NCI-H2196 treated with DMSO at 0.1 percent for 48 hours (cell line): Measurements from ENCODE around the gene CD300C.
"Not testable (repeated sequence)": the region's sequence is repeated elsewhere in the genome, so short reads cannot be mapped to it uniquely, and the experiment has no call there.

ENCODE experiments used
- DNase-seq: peaks from one replicate; lab custom pipeline; 2025; ENCODE audit not compliant: unreplicated experiment; lab: John Stamatoyannopoulos, UW

The CD300C gene

DNA sequence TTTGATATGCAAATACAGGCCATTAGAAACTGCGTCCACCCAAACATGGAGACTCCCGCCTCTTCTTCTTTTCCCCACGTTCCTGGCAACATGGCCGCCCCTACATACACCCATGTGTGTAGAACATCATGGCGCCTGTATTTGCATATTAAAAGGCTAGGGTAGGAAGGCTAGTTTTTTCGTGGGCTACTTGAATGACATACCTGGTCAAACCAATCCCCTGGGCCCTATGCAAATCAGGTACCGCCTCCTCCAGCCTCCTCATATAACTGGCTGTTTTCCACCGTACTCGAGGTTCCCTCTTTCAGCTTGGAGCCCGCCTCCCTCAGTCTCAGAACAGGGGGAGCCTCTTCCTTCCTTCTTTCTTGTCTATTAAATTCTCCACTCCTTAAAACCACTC, 13.8 kb downstream of the CD300C start:
- DNase-seq = no peak

DNA sequence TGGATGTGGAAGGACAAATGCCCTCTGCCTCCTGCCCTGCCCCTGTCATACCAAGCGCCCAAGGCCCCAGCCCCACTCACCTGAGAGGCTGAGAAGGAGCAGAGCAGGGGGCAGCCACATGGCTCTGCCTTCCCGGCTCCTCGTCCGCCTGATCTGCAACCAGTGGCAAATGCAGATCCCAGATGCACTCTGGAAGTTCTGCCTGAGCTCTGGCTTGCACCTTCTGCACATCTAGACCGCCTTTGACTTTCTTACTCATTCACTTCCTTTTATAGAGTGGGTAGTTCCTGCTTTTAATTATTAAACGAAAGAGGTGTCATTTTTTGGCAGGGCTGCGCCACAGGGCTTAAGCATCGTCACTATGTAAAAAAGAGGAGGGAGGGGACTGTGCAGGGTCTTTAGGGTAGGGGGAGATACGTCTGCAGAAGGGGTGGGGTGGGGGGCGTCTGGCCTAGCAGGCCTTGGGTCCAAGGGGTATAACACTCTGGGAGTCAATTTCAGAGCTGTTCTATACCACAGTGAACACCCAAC, 14.6 kb downstream of the CD300C start, which contains the start of gene CD300LB:
Gene CD300LB, minus strand, starts transcription at position 245 of the 531 bp plus-strand sequence. Its CDS starts 125 bp downstream, at position 120.
- DNase-seq = no peak

DNA sequence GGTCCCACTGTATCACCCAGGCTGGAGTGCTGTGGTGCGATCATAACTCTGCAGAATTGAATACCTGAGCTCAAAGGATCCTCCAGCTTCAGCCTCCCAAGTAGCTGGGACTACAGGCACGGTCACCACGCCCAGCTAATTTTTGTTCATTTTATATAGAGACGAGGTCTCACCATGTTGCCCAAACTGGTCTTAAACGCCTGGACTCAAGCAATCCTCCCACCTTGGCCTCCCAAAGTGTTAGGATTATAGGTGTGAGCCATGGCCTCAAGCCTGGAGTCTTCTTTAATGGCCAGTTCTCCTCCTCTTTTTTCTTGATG, 15.1 kb downstream of the CD300C start:
- DNase-seq = no peak

DNA sequence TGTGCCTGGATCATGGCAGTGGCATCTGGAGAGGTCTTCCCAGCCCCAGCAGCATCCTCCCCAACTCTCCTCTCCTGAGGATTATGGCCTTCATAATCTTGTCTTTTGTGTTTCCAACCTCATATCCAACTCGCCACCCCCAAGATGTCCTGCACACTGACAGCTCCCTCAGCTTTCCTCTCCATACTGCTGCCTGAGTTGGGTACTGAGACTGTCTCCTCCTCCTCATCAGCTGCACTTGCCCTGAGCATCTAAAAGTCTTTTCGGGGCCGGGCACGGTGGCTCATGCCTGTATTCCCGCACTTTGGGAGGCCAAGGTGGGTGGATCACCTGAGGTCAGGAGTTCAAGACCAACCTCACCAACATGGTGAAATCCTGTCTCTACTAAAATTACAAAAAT, 16.7 kb downstream of the CD300C start:
- no peak for DNase-seq

DNA sequence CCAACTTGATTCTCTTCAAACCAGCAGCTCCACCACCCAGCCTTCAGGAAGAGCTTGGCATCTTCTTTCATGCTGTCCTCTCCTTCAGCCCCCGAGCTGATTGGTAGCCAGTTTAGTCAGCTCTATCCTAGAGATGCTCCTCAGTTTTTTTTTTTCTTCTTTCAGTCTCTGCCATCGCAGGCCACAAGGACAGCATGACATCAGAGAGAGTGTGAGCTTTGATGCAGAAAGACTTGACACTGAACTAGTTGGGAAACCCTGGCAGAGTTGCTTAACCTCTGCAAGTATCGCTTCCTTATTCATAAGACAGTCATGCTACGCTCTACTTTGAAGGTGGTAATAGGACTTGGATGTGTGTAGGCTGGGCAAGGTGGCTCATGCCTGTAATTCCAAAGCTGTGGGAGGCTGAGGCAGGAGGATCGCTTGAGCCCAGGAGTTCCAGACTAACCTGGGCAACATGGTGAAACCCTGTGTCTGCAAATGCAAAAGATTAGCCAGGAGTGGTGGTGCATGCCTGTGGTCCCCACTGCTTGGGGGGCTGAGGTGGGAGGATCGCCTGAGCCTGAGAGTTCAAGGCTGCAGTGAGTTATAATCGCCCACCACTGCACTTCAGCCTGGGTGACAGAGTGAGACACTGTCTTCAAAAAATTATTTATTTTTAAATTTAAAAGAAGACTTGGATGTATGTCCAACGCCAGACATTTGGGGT, 17.3 kb downstream of the CD300C start:
- DNase-seq = no peak

DNA sequence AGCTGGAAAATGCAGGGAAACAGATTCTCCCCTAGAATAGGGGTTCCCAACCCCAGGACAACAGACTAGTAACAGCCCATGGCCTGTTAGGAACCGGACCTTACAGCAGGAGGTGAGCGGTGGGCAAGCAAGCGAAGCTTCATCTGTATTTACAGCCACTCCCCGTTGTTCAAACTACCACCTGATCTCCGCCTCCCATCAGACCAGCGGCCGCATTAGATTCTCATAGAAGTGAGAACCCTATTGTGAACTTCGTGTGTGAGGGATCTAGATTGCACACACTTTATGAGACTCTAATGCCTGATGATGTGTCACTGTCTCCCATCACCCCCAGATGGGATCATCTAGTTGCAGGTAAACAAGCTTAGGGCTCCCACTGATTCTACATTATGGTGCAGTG, 18.2 kb downstream of the CD300C start:
- DNase-seq = no peak

DNA sequence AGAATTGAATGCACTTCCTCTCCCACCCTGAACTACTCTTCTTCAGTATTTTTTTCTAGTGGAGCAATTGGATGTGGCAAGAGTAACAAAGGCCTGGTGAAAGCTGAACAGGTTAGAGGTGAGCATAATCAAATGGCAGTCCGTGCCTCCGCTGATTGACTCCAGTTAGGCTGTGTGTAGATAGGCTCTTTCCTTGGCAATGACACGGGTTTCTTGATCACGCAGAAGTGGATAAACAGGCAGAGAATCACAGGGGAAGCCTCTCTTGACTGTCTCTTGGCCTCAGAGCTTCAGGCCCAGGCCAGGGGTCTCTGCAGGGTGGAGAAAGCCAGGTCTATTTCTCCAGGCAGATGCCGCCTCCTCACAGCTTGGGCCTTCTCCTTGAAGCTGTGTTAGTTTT, 18.8 kb downstream of the CD300C start:
- DNase-seq = no peak

DNA sequence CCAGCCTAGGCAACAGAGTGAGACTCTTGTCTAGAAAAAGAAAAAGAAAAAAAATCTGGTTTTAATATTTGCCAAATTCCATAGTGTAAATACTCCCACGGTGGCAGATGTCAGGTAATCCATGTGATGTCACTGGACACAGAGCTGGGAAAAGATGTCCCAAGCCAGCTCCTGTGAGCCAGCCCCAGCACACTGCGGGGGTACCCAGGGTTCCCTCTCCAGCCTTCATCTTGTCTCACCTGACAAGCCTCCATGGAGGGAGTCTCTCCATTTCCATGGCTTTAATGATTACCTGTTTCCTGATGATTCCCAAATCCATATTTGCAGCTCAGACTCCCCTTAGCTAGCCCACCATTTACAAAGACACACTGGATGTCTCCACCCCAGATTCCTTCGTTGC, 19.2 kb downstream of the CD300C start:
- no peak for DNase-seq

DNA sequence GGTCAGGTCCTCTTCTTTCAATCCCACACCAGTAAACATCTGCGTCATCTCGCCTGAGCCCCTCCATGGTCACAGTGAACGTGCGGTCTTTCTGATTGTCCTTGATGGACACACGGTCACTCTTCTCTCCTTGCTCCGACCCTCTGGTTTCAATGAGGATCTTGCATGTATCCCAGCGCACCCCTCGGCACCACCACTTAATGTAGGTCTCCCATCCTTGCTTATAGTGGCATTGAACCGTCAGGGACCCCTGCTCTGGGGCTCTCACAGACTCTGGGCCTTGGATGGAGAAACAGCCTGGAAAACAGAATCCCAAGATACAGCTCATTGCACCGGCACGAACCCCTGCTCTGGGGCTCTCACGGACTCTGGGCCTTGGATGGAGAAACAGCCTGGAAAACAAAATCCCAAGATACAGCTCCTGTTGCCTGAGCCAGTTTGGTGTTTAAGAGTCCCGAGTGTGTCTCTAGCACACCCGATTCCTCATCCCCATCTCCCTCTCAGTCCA, 20.1 kb downstream of the CD300C start:
- no peak for DNase-seq

DNA sequence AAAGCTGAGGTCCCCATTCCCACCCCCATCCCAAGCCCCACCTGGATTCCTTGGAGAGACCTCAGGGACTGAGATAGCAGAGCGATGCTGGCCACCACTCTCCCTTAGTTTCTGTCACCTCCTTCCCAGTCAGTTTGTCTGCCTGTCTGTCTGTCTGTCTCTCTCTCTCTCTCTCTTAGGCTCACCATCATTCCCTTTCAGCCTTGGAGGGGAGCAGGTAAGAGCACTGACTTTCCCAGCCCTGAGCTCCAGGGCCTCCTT, 20.5 kb downstream of the CD300C start:
- DNase-seq = no peak

DNA sequence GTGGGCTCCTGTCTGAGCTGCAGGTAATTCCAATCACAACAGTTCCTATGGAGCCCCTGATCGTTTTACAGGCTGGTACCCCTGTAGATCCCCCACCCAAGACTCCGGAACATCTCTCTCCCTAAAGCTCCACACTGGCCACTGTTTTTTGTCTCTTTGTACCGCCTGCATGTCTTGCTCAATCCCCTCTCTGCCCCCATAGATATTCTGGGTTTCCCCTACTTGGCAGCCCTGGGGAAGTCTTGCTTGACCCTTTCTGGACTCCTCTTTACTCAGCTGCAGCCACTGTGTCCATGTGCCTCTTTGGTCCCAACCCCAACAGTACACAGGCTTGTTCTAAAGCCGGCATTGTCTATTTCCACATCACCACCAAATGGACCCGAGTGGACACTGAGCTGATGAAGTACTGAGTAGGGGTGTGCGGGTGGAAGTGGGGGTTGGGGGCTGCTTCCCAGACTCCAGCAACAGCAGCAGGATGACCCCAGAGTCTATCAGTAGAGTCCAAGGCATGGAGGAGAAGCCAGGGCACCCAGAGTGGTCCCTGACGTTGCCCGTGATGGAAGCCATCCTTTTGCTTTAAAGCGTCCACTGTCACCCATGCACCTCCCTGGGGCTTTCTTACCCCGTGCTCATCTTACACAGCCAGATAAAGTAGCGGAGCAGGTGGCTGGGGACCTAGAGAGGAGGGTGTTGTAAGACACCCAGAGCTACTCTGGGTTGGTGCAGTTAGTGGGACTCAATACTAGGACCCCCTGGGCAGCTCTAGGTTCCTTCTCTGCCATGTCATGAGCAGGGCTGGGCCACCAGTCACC, 21.1 kb downstream of the CD300C start:
- DNase-seq = no peak

DNA sequence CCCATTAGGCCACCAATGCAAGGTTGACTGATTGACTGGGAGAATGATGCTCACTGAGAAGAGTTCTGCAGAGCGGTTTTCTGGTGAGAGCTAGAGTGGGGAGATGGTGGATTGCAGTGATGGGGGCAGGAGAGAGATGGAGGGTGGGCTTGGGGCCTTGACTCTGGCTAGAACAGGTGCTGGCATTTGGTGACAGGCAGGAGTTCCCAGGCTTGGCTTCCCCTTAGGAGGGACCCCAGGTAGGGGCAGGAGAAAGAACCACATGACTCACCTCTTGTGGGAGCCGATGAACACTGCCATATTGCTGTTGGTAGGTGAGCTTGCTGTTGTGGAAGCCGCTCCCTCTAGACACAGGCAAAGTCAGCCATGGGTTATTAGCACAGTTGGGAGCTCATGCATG, 22.6 kb downstream of the CD300C start:
- no peak for DNase-seq

DNA sequence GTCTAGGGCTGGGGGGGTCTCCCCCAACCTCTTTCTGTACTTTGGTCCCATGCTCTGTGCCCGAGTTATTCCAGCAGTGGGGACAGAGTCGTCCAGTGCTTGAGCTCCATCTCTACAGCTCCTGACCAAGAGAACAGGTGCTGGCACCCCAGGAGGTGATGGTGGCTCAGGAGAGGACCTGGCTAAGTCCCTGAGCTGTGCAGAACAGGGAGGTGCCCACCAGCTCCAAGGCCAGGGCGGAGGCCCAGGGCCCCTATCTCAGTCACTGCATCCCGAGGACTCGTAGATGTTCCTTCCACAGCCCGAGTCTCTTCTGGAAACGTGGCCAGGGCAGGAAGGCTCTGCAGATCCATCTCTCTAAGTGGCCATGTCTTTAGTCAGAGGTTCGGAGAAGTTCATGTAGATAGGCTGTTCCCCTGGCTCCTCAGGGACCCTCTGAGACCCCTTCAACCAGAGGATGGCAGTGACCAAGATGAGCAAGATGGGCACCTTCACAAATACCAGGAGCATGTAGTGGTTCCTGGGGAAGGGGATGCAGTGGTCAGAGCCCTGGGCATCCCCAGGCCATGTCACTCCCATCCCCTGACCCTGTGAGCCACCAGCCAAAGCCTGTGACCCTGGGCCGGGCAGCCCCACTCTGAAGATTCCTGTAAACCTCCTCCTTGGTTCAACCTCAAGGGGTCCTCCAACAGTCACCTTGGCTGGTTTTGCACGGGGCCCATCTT, 23.4 kb downstream of the CD300C start:
- DNase-seq = no peak

DNA sequence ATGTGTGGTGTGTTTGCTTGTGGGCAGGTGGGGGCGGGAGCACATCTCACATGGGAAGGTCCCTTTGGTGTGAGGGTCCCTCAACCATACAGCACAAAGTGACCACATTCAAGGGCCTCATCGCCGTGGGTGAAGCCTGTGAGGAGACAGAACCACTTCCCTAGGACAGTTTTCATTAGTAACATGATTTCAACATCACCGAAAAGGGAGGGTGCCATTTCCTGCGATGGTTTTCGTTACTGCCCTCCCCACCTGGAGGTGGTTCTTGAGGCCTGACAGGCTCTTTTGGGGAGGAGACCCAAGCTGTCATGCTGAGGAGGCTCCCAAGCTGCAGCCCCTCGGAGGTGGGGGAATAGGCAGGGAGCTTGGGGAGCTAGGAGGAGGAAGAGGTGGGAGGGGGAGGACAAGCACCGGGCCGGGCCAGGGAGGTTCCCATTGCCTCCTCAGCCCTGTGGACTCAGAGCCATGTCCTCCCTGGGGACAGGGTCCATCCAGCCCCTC, 24.2 kb downstream of the CD300C start:
- no peak for DNase-seq

DNA sequence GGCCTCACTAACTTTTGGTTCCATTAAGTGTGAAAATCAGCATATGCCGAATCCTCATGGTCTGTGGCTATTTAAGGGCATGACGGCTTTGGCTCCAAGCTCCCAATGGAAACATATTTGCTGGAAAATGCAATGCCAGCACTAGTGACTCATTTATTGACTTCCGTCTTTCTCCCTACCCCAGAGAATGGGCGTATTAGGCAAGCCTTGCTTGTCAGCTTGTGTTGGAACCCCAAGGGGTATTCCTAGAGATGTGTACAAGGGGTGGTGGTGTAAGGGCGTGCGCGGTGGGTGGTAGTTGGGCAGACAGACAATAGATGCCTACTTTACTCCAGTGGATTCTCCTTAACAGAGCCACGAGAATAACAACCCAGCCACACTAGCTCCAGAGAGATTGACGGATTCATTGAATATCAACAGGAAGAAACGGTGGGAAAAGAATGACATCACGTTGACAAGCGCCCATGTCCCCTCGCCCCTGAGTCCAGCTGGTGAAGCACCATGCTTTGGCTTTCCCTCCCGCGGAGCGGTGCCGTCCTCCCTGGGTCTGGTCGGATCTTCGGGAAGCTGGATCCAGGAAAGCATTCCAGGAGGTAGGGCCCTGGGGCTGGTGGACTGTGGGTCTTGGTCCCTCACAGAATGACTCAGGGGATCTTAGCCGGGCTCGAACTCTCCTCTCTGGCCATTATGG, 25.0 kb downstream of the CD300C start:
- DNase-seq = no peak

DNA sequence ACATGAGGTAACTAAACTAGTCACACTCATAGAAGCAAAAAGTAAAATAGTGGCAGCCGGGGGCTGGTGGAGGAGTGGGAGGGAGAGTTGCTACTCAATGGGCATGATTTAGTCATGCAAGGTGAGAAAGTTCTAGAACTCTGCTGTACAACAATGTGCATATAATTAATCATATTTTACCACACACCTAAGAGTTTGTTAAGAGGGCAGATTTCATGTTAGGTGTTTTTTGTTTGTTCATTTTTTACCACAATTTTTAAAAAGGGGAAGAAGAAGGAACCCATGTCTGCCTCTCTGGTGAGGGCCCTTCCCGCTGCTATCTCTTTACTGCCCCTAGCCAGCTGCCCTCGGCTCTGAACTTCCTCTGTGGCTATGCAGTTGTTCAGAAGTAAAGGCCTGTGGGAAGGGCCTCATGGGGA, 25.9 kb downstream of the CD300C start:
- no peak for DNase-seq

DNA sequence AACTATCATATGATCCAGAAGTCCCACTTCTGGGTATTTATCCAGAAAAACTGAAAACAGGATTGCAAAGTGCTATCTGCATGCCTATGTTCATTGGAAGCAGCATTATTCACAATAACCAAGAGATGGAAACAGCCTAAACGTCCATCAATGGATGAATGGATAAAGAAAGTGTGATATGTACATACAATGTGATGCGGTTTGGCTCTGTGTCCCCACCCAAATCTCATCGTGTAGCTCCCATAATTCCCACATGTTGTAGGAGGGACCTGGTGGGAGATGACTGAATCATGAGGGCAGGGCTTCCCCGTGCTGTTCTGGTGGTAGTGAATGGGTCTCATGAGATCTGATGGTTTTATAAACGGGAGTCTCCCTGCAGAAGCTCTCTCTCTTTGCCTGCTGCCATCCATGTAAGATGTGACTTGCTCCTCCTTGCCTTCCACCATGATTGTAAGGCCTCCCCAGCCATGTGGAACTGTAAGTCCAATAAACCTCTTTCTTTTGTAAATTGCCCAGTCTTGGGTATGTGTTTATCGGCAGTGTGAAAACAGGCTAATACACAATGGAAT, 27.4 kb downstream of the CD300C start:
- not testable (repeated sequence) for DNase-seq

DNA sequence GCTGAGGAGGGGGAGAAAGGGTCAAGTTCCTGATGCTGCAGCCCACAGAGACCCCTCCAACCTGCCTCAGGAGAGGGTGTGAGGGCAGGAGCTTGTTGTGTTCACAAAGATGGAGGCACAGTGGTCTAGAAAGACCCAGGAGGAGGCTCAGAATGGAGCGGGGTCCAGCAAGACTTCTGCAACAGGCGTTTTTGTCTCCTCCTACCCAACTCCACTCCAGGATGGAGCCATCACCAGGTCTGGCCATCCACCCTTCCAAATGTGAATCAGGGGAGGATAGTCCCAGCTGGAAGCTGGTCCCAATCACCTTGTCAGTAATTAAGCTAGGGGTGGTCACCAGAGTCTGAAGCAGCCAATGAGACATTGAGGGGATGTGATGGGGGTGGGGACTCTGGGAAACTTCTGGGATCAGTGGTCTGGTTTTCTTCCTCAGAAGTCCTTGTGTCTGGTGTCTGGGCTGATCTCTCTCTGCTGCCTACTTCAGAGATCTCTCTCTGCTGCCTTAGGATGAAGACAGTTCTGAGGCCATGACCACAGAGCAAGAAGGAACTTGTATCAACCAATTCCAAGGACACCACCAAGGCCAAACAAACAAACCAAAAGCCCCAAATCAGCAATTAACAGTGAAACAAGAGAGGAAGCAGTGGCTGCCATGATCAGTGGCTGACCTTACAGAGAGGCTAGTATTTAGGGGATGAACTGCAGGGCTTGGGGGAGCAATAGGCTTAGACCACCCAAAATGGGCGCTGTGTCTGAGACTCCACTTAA, 29.2 kb downstream of the CD300C start:
- no peak for DNase-seq

DNA sequence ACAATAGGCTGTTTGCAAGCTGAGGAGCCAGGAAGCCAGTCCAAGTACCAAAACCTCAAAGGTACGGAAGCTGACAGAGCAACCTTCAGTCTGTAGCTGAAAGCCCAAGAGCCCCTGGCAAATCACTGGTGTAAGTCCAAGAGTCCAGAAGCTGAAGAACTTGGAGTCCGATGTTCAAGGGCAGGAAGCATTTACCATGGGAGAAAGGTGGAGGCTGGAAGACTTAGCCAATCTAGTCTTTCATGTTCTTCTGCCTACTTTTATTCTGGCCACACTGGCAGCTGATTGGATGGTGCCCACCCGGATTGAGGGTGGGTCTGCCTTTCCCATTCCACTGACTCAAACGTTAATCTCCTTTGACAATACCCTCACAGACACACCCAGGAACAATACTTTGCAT, 30.0 kb downstream of the CD300C start:
- no peak for DNase-seq
